ENCODE results near the gene DIP2C.

- TF ChIP-seq EZH2 (IDR thresholded peaks at IDR 0.05; ENCODE audit: borderline replicate concordance, low read depth, low read length, severe bottlenecking), result no peak
- no peak for TF ChIP-seq CTCF (IDR thresholded peaks at IDR 0.05; ENCODE audit: borderline replicate concordance, extremely low read depth, low read length, poor library complexity, severe bottlenecking)
Measured at GRCh38 chr10:665579-666091, 23.8 kb downstream of the DIP2C start.

Data from DND-41 (cell line).